HG02763 (cell line): ENCODE results near the gene PRKCE.

Experiments used
- ATAC-seq: cut with Tn5 transposase; IDR thresholded peaks from one replicate; pipeline ENCODE4 v1.9.1; 2021; ENCODE audit warnings: mild to moderate bottlenecking, moderate library complexity; ENCODE audit not compliant: unreplicated experiment

Gene PRKCE

GRCh38 chr2:46147626-46148368 is 496.3 kb downstream of the PRKCE start:
- ATAC-seq = no peak

- ATAC-seq = no peak
Observed at GRCh38 chr2:46148369-46148736, 496.9 kb downstream of the PRKCE start.

- ATAC-seq = no peak
Observed at GRCh38 chr2:46150445-46150955, 499.0 kb downstream of the PRKCE start.

- no peak for ATAC-seq
Observed at GRCh38 chr2:46151577-46151976, 500.1 kb downstream of the PRKCE start.

GRCh38 chr2:46153996-46154753 is 502.7 kb downstream of the PRKCE start:
- no peak for ATAC-seq

DNA sequence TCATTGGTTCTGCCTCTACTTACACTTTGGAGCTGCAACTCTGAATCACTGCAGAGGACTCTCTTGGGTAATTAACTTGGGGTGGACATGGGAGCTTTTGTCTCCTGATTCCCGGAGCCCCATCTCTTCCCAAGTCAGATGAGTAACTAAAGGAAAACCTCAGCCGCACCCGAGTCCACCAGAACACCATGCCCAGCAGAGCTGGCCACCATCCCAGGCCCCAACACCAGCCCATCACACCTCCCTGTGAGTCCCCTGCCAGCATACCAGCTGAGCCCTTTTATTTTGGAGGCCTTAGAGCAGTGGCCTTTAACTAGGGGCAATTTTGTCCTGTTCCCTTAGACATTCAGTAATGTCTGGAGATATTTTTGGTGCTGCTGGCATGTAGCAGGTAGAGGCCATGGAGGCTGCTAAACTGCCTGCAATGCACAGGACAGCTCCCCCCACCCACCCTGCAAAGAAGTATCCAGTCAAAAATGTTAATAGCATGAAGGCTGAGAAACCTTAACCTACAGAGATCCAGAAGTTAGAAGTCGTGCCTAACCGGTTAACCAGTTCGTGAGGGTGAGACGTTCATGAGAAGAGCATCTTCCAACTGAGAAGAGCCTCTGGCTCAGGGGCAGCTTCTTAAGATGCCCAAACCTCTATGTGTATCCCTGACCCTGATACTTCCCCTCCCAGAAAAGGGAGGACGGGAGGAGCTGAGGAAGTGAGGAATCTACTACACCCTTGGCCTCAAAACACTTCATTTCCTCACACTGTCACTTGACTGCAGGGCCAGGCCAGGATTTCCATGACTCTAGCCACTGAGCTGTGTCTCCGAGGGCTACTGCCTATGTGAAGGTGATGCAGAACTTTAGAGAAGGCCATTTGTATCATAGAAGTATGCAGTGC is 505.8 kb downstream of the PRKCE start:
- ATAC-seq = no peak

GRCh38 chr2:46157966-46158310 is 506.5 kb downstream of the PRKCE start:
- no peak for ATAC-seq

DNA sequence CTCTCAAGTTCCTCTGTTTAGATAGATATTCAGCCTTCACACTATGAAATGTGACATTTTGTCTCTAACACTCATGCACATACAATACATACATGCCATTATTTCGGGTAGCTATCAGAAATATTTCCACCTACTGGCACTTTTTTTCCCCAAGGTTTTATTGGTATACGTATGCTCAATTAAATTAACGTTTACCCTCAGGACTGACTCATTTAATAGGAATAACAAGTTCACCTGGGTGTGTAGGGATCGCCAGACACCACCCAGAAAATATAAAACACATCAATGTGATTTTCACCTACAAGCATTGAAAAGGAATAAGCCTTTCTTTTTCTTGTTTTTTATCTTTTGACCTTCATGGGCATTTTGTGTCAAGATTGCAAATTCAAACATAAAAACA is 507.2 kb downstream of the PRKCE start:
- no peak for ATAC-seq

- ATAC-seq = no peak
Observed at GRCh38 chr2:46160326-46160725, 508.9 kb downstream of the PRKCE start.

- no peak for ATAC-seq
Observed at GRCh38 chr2:46161315-46161714, 509.8 kb downstream of the PRKCE start.

DNA sequence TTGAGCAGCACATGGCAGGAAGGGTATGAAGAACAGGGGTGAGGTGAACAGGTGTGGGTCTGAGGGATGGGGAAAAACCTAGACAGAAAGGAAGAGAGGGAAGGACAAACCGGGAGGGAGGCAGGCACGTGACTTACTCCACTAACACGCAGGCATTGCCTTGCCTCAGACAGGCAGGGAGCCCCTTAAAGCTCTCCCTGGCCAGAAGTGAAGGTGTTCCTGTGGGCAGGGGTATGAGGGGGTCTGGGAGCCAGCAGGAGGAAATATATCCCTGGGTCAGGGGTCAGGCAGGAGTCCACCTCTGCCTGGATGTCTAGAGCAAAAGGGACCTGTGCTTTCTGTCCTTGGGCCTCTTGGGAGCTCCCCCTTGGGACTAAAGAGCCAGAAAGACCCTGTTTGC is 510.4 kb downstream of the PRKCE start:
- no peak for ATAC-seq

DNA sequence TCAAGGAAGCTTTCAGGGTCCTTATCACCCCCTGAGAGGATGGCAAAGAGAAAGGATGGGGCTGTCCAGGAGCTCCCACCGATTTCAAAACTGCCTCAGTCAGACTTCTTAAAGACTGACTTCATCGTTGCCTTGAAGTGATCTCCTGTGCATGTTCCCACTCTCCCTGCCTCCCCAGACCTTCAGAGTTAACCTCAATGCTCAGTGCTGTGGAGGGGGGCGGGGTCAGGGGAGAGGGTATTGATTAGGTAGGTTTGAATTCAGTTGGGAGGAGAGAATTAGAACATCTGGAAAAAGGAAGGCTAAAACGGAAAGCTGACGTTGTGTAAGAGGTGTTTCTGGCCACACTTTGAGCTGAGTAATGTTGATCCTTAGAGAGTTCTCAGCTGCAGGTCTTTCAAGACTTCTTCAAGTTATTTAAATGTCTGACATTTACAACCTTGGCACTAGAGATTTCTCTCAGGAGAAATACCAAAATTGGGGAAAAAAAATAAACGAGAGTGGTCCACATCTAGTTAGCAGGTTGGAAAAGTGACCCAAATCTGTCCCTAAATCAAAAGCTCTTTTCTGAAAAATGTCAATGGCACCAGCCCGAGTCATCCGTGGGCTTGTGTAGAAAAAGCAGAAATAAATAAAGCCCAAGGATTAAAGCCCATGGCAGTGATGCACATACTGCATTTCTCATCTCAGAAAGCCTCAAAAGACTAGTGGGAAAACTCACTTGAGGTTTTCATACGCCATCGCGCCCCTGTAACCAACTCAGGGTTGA is 511.0 kb downstream of the PRKCE start:
- no peak for ATAC-seq

- ATAC-seq = no peak
Observed at GRCh38 chr2:46163098-46163430, 511.6 kb downstream of the PRKCE start.

GRCh38 chr2:46163804-46164528 is 512.5 kb downstream of the PRKCE start:
- ATAC-seq = no peak

GRCh38 chr2:46164529-46165301 is 513.2 kb downstream of the PRKCE start:
- no peak for ATAC-seq

DNA sequence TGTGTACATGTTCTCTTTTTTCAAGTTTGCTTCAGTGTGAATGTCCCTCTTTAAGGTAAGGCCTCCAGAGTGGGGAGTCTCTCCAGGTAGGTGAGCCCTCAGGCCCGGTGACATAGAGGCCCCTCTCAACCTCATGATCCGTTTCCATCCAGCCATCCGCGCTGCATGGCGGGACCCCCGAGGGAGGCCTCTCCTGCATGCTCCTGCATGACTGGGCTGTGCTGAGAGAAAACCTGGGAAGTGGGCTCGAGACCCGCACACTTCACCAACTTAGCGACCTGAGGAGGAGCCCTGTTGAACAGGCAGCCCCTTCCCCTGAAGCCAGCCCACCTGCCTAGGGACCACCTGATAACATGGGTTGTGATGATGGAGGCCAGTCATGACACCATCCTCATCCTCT is 514.4 kb downstream of the PRKCE start:
- ATAC-seq = no peak

DNA sequence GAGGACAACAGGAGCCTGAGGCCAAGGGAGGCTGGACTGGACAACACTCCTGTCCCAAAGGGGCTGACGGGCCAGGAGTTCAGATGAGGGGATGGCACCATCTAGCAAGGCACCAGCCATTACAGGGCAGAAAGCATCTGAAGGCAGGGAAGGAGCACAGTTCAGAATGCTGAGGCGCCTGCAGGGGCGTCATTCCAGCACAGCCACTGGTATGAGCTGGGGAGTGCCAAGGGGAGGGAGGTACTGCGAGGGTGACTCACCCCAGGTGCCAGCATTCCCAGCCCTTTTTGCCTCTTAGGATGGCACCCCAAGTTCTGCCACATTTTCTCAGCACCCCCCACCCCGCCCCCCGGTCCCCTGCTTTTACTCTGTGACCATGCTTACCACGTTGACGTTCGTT is 515.9 kb downstream of the PRKCE start:
- no peak for ATAC-seq

GRCh38 chr2:46167924-46168323 is 516.4 kb downstream of the PRKCE start:
- ATAC-seq = no peak

GRCh38 chr2:46169467-46169866 is 518.0 kb downstream of the PRKCE start:
- no peak for ATAC-seq
